DND-41 (cell line): ENCODE results near the gene FITM1.

Source experiments
- ATAC-seq: fragments of 200-7000 bp; cut with Tn5 transposase; 3 replicates; pipeline ENCODE4 v1.9.1; 2021; ENCODE audit warnings: low read depth; ENCODE audit not compliant: insufficient read depth
- DNase-seq: peaks from one replicate; pipeline ENCODE4 v3.0.0-alpha.2; 2020
- H2AFZ ChIP-seq: 2 replicates; pipeline ENCODE4 v1.6.0; 2012; ENCODE audit warnings: low read depth, low read length
- H3K27ac ChIP-seq: 2 replicates; pipeline ENCODE4 v1.5.1; 2012; ENCODE audit warnings: low read length, inconsistent platforms
- H3K27me3 ChIP-seq: fragments of 200-600 bp; sonication (generic); 2 replicates; pipeline ENCODE4 v1.6.0; 2012; ENCODE audit warnings: low read length, mild to moderate bottlenecking, inconsistent platforms; ENCODE audit not compliant: insufficient read depth, poor library complexity
- H3K36me3 ChIP-seq: 2 replicates; pipeline ENCODE4 v1.5.1; 2012; ENCODE audit warnings: low read length, inconsistent platforms; ENCODE audit not compliant: insufficient read depth
- H3K4me1 ChIP-seq: 2 replicates; pipeline ENCODE4 v1.5.1; 2012; ENCODE audit warnings: mild to moderate bottlenecking, low read length; ENCODE audit not compliant: insufficient read depth
- H3K4me2 ChIP-seq: 2 replicates; pipeline ENCODE4 v1.6.0; 2012; ENCODE audit warnings: mild to moderate bottlenecking, moderate library complexity, low read length, inconsistent platforms; ENCODE audit not compliant: insufficient read depth
- H3K4me3 ChIP-seq, 2 experiments: fragments of 200-600 bp in 1 of 2; shearing (Covaris generic) in 1 of 2; 2 replicates each; pipeline ENCODE4 v1.5.1; 2012 to 2016; ENCODE audit warnings: inconsistent platforms in 2 of 2, low read length in 2 of 2, mild to moderate bottlenecking in 2 of 2, low read depth in 1 of 2, moderate library complexity in 1 of 2
- H3K79me2 ChIP-seq: 2 replicates; pipeline ENCODE4 v1.6.0; 2012; ENCODE audit warnings: low read length, inconsistent platforms; ENCODE audit not compliant: insufficient read depth
- H3K9ac ChIP-seq: 2 replicates; pipeline ENCODE4 v1.6.0; 2012; ENCODE audit warnings: low read depth, mild to moderate bottlenecking, inconsistent platforms, low read length, moderate library complexity
- H3K9me3 ChIP-seq: 2 replicates; pipeline ENCODE4 v1.5.1; 2012; ENCODE audit warnings: low read length, moderate library complexity, mild to moderate bottlenecking, inconsistent platforms; ENCODE audit not compliant: insufficient read depth, severe bottlenecking
- H4K20me1 ChIP-seq: 2 replicates; pipeline ENCODE4 v1.6.0; 2012; ENCODE audit warnings: low read length; ENCODE audit not compliant: insufficient read depth
- EZH2 ChIP-seq: IDR thresholded peaks from 3 replicates; pipeline ENCODE4 v1.6.1; 2012; ENCODE audit warnings: borderline replicate concordance, low read depth, mild to moderate bottlenecking, moderate library complexity, low read length, inconsistent platforms; ENCODE audit not compliant: severe bottlenecking
- TF ChIP-seq, protein P1 (sequence below): IDR thresholded peaks from 2 replicates; pipeline ENCODE4 v1.5.1; 2012; ENCODE audit warnings: borderline replicate concordance, low read length, moderate library complexity, mild to moderate bottlenecking; ENCODE audit not compliant: poor library complexity, severe bottlenecking; ENCODE audit errors: extremely low read depth

The FITM1 gene

DNA sequence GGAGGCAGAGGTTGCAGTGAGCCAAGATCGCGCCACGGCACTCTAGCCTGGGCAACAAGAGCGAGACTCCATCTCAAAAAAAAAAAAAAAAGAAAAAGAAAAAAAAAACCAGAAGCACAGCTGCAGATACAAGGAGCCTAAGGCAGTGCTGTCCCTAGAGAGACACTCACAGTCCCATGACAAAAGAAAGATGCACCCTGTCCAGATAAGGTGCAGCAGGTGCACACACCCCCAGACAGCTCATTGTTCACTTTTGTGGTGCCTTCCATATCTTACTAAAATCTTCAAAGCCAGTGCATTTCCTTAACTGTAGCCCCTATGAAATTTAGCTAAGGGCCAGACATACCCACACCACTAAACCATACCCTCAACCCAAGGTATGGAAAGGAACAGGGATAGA is 8.0 kb upstream of the FITM1 start:
- Histone ChIP-seq H2AFZ (no peak overlapping the region), H4K20me1 (no peaks in the 10 kb centered on the region), H3K9ac (no peak overlapping the region), H3K4me1 (no peaks in the 10 kb centered on the region), H3K36me3 (peaks cover 64% of the 10 kb centered on the region), H3K4me3 (no peak overlapping the region), H3K4me2 (no peak overlapping the region), H3K9me3 (no peaks in the 10 kb centered on the region), H3K27me3 (no peaks in the 10 kb centered on the region), H3K79me2 (no peaks in the 10 kb centered on the region), H3K27ac (0 out of 2 replicates have a peak overlapping the region, but pooled peaks have one; percentile 16)
- TF ChIP-seq, protein P1, sequence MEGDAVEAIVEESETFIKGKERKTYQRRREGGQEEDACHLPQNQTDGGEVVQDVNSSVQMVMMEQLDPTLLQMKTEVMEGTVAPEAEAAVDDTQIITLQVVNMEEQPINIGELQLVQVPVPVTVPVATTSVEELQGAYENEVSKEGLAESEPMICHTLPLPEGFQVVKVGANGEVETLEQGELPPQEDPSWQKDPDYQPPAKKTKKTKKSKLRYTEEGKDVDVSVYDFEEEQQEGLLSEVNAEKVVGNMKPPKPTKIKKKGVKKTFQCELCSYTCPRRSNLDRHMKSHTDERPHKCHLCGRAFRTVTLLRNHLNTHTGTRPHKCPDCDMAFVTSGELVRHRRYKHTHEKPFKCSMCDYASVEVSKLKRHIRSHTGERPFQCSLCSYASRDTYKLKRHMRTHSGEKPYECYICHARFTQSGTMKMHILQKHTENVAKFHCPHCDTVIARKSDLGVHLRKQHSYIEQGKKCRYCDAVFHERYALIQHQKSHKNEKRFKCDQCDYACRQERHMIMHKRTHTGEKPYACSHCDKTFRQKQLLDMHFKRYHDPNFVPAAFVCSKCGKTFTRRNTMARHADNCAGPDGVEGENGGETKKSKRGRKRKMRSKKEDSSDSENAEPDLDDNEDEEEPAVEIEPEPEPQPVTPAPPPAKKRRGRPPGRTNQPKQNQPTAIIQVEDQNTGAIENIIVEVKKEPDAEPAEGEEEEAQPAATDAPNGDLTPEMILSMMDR: no peak
- no peak for TF ChIP-seq EZH2
- DNase-seq (no peak), ATAC-seq (0 out of 3 replicates have a peak, but pooled peaks have one; percentile 16)

DNA sequence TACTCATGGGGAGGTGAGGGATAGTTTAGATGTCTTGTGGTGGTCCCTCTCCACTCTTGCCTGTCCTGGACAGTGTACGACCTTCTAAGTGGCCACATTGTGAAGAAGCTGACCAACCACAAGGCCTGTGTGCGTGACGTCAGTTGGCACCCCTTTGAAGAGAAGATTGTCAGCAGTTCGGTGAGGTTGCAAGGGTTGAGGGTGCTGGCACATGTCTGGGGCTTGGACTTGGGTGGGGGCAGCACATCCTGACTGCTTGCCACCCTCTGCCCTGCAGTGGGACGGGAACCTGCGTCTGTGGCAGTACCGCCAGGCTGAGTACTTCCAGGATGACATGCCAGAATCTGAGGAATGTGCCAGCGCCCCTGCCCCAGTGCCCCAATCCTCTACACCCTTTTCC is 7.6 kb upstream of the FITM1 start:
- Histone ChIP-seq H3K79me2 (no peaks in the 10 kb centered on the region), H3K9ac (no peak overlapping the region), H4K20me1 (no peaks in the 10 kb centered on the region), H2AFZ (no peak overlapping the region), H3K27ac (0 out of 2 replicates have a peak overlapping the region, but pooled peaks have one; percentile 16), H3K9me3 (no peaks in the 10 kb centered on the region), H3K4me3 (no peak overlapping the region), H3K4me2 (no peak overlapping the region), H3K4me1 (no peaks in the 10 kb centered on the region), H3K36me3 (peaks cover 59% of the 10 kb centered on the region), H3K27me3 (no peaks in the 10 kb centered on the region)
- no peak for TF ChIP-seq EZH2
- TF ChIP-seq, protein P1: no peak
- ATAC-seq (no peak), DNase-seq (no peak)

DNA sequence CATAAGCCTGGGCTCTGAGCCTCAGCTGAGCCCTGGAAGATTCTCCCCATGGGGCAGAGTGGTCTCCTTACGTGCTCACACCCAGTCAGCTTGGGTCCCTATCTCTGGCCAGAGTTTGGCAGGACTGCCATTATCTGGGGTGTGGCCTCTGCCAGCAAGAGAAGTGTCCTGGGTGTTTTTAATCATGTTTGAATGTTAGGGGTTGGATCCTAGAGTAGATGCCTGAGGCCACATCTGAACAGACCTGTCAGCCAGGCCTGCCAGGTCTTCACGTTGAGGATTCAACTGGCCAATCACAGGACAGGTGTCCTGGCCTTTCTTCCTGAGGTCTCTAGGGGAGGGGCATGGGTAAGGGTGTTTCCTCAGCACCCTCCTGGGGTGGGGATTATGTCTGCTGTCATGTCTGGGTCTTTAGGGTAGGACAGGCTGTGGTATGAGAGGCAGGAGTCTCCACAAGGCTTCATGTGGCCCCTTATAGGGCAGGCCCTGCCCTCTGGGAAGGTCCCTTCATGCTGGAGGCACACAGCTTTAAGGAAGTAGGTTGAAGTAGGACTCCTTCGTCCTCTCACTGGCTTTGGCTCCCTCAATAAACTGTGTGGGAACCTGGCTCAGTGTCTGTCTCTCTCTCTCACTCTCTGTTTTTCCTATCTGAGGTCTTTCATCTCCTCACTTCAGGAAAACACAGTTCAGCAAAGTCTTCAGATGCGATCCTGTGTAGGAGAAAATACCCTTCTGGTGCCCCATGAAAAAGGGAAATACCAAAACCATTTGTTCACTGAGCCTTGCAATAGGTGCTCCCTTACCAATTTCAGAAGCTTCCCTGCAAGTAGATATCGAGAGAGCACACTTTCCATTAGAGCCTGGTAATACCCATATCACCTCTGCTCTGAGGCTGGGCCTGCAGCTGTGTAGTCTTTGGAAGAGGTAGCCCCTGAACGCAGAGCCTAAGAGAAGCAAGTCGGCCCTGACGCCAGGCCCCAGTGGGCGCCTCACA is 6.7 kb upstream of the FITM1 start:
- Histone ChIP-seq H2AFZ (no peak overlapping the region), H3K27ac (no peak overlapping the region), H3K36me3 (peaks cover 51% of the 10 kb centered on the region), H3K4me2 (no peak overlapping the region), H3K9me3 (no peaks in the 10 kb centered on the region), H4K20me1 (no peaks in the 10 kb centered on the region), H3K79me2 (no peaks in the 10 kb centered on the region), H3K4me3 (no peak overlapping the region), H3K9ac (no peak overlapping the region), H3K27me3 (no peaks in the 10 kb centered on the region), H3K4me1 (no peaks in the 10 kb centered on the region)
- DNase-seq (no peak), ATAC-seq (no peak)
- TF ChIP-seq, protein P1: no peak
- TF ChIP-seq EZH2: no peak
